CD4-positive, CD25-positive, alpha-beta regulatory T cell (primary cell): ENCODE data around the gene FASN. TPM values are rescaled to one million over a fixed set of nuclear protein-coding genes. Genes with fewer than 3 reads are reported as not detected.

Source experiments
- ATAC-seq, 2 donors: fragments of 150-1000 bp; cut with Tn5 transposase; one replicate each; pipeline ENCODE4 v1.10.0; 2021; ENCODE audit warnings: low read depth in 2 of 2, moderate number of reproducible peaks in 2 of 2, moderate library complexity in 1 of 2
- DNase-seq, 3 donors: peaks; one replicate each; pipeline versions ENCODE4 v3.0.0 to v3.0.0-alpha.2; 2012 to 2022; ENCODE audit warnings: mixed read lengths in 1 of 3
- H3K27ac ChIP-seq: one replicate; pipeline ENCODE4 v1.7.0; 2013; ENCODE audit warnings: mild to moderate bottlenecking, low read length; ENCODE audit not compliant: insufficient read depth, poor library complexity, severe bottlenecking
- H3K27me3 ChIP-seq: one replicate; pipeline ENCODE4 v1.7.0; 2013; ENCODE audit warnings: low read length; ENCODE audit not compliant: control insufficient read depth, insufficient read depth
- H3K36me3 ChIP-seq: one replicate; pipeline ENCODE4 v1.7.0; 2013; ENCODE audit warnings: mild to moderate bottlenecking, low read length, moderate library complexity; ENCODE audit not compliant: control insufficient read depth, insufficient read depth
- H3K4me1 ChIP-seq: 2 replicates; pipeline ENCODE4 v1.7.0; 2013; ENCODE audit warnings: mild to moderate bottlenecking, low read length; ENCODE audit not compliant: insufficient read depth, control insufficient read depth, poor library complexity, severe bottlenecking
- H3K4me3 ChIP-seq: one replicate; pipeline ENCODE4 v1.7.0; 2013; ENCODE audit warnings: low read depth, mild to moderate bottlenecking, low read length, moderate library complexity
- H3K9me3 ChIP-seq, 2 experiments: 1 replicate in 1 of 2; 2 replicates in 1 of 2; pipeline ENCODE4 v1.7.0; 2013; ENCODE audit warnings: low read length in 2 of 2, mild to moderate bottlenecking in 1 of 2, moderate library complexity in 1 of 2; ENCODE audit not compliant: control insufficient read depth in 2 of 2
- H3K27ac Mint-ChIP-seq, 3 donors: one replicate each; pipeline ENCODE4 v1.8.0; 2020 to 2022; ENCODE audit warnings: mild to moderate bottlenecking in 3 of 3, mixed read lengths in 3 of 3, moderate library complexity in 2 of 3
- H3K27me3 Mint-ChIP-seq: one replicate; pipeline ENCODE4 v1.8.0; 2022; ENCODE audit warnings: mild to moderate bottlenecking, mixed read lengths
- H3K36me3 Mint-ChIP-seq: one replicate; pipeline ENCODE4 v1.8.0; 2020; ENCODE audit warnings: mixed read lengths
- H3K4me1 Mint-ChIP-seq, 4 donors: one replicate each; pipeline ENCODE4 v1.8.0; 2020 to 2022; ENCODE audit warnings: mixed read lengths in 4 of 4, mild to moderate bottlenecking in 1 of 4
- H3K4me3 Mint-ChIP-seq, 4 donors: one replicate each; pipeline ENCODE4 v1.8.0; 2020 to 2022; ENCODE audit warnings: mild to moderate bottlenecking in 4 of 4, mixed read lengths in 4 of 4, moderate library complexity in 3 of 4
- H3K9me3 Mint-ChIP-seq, 7 donors: one replicate each; pipeline ENCODE4 v1.8.0; 2020 to 2022; ENCODE audit warnings: mixed read lengths in 7 of 7, mild to moderate bottlenecking in 3 of 7, moderate library complexity in 2 of 7
- polyA plus RNA-seq, 4 donors: library from polyadenylated mRNA; unstranded; fragments of 300-500 nt; fragmentation: Illumina TruSeq; gene quantifications; one replicate each; pipeline ENCODE4 v1.2.3, GENCODE V29; 2021
- total RNA-seq: library from RNA; stranded (reverse); gene quantifications from one replicate; pipeline ENCODE4 v1.2.3, GENCODE V29; 2022

FASN gene
- total and polyA plus RNA-seq, 5 donors from 2014 or later: 0.23 to 153 (median 0.79) TPM

DNA sequence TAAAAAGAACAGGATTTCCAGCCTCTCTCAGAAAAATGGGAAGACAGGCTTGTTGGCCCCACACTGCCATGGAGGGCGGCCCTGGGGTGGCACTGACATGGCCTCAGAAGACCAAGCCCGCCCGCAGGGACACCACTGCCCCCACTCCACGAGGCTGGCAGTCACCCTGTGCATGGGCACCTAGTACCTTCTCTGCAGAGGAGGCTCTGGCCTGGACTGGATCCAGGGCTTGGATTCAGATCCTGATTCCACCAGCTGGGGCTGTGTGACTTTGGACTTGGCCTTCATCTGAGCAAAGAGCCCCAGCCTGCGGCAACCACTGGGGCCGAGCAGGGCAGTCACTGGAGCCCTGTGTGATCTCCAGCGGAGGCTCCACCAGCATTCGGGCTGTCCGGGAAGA is 16.8 kb upstream of the FASN start:
- Histone ChIP-seq H3K4me3 (no peak overlapping the region), H3K36me3 (no peaks in the 10 kb centered on the region), H3K27me3 (no peaks in the 10 kb centered on the region), H3K9me3 (no peaks in the 10 kb centered on the region), H3K27ac (no peak overlapping the region), H3K4me1 (no peaks in the 10 kb centered on the region)
- Mint-ChIP-seq H3K36me3 (peaks cover 6% of the 10 kb centered on the region), H3K9me3 (no peaks in the 10 kb centered on the region), H3K4me1 (peaks cover 0 to 9% (median 3%) of the 10 kb centered on the region in 4 donors), H3K4me3 (peak overlapping the region in 1 of 4 donors; percentile 47), H3K27me3 (no peaks in the 10 kb centered on the region), H3K27ac (no peak overlapping the region)
- DNase-seq: no peak
- no peak for ATAC-seq

DNA sequence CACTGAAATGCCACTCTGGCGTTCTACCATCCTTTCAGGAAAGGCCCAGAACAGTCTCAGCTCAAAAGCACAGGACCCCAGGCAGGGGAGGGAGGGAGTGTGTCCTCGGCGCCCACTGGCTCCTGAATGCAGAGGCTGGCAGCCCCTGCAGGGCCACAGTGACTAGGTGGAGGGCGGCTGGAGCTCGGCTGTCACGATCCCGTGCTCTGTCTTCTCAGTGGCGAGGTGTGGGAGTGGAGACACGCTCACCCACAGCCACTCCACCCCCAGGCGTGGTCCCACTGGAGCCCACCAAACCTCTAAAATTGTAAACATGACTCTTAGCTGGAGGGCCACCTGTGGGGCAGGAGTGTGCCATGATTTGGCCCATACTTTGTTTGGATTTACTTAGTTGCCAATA is 16.4 kb upstream of the FASN start:
- H3K4me1 ChIP-seq: no peaks in the 10 kb centered on the region

DNA sequence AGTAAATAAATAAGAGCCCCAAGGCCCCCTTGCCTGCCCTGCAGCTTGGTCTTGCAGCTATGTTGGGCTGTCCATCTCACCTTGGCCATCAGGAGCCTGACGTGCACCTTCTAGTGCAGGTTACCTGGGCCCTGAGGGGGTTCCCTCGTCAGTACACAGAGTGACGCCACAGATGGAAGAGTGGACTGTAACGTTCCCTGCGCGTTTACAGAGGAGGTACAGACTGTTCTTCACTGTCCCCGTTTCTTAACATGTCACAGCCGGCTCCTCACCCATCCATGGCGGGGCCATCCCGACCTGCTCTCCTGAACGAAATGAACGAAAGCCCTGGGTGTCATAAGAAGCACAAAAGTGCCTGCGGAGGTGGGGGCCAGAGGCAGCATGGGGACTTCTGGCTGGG is 15.9 kb upstream of the FASN start:
- no peak for ATAC-seq
- H3K27me3 ChIP-seq: no peaks in the 10 kb centered on the region
- Mint-ChIP-seq H3K36me3 (peaks cover 6% of the 10 kb centered on the region), H3K9me3 (no peaks in the 10 kb centered on the region), H3K27me3 (no peaks in the 10 kb centered on the region), H3K27ac (no peak overlapping the region), H3K4me3 (no peak overlapping the region), H3K4me1 (peaks cover 0 to 4% (median 2%) of the 10 kb centered on the region in 4 donors)
- H3K9me3 ChIP-seq: no peaks in the 10 kb centered on the region
- DNase-seq: no peak
- H3K36me3 ChIP-seq: no peaks in the 10 kb centered on the region
- no peak overlapping the region for H3K27ac ChIP-seq
- no peak overlapping the region for H3K4me3 ChIP-seq
- H3K4me1 ChIP-seq: no peaks in the 10 kb centered on the region

More for the DNA sequence above, 16.4 kb upstream of the FASN start:
- Histone ChIP-seq H3K27me3 (no peaks in the 10 kb centered on the region), H3K36me3 (no peaks in the 10 kb centered on the region), H3K9me3 (no peaks in the 10 kb centered on the region), H3K27ac (no peak overlapping the region), H3K4me3 (no peak overlapping the region)
- no peak overlapping the region for H3K4me3 Mint-ChIP-seq
- H3K9me3 Mint-ChIP-seq: no peaks in the 10 kb centered on the region
- peaks cover 6% of the 10 kb centered on the region for H3K36me3 Mint-ChIP-seq
- no peak for ATAC-seq
- peaks cover 0 to 7% (median 3%) of the 10 kb centered on the region in 4 donors for H3K4me1 Mint-ChIP-seq
- H3K27me3 Mint-ChIP-seq: no peaks in the 10 kb centered on the region
- no peak overlapping the region for H3K27ac Mint-ChIP-seq
- no peak for DNase-seq

GRCh38 chr17:82113422-82113821 is 15.4 kb upstream of the FASN start:
- no peak for ATAC-seq
- peaks cover 0 to 9% (median 2%) of the 10 kb centered on the region in 4 donors for H3K4me1 Mint-ChIP-seq

GRCh38 chr17:82112914-82113311 is 14.9 kb upstream of the FASN start:
- no peak for ATAC-seq

More at GRCh38 chr17:82113422-82113821, 15.4 kb upstream of the FASN start:
- Histone ChIP-seq H3K4me1 (no peaks in the 10 kb centered on the region), H3K27ac (no peak overlapping the region), H3K36me3 (no peaks in the 10 kb centered on the region), H3K9me3 (no peaks in the 10 kb centered on the region), H3K27me3 (no peaks in the 10 kb centered on the region), H3K4me3 (no peak overlapping the region)
- Mint-ChIP-seq H3K36me3 (peaks cover 6% of the 10 kb centered on the region), H3K4me3 (no peak overlapping the region), H3K9me3 (no peaks in the 10 kb centered on the region), H3K27me3 (no peaks in the 10 kb centered on the region), H3K27ac (no peak overlapping the region)
- DNase-seq: no peak

DNA sequence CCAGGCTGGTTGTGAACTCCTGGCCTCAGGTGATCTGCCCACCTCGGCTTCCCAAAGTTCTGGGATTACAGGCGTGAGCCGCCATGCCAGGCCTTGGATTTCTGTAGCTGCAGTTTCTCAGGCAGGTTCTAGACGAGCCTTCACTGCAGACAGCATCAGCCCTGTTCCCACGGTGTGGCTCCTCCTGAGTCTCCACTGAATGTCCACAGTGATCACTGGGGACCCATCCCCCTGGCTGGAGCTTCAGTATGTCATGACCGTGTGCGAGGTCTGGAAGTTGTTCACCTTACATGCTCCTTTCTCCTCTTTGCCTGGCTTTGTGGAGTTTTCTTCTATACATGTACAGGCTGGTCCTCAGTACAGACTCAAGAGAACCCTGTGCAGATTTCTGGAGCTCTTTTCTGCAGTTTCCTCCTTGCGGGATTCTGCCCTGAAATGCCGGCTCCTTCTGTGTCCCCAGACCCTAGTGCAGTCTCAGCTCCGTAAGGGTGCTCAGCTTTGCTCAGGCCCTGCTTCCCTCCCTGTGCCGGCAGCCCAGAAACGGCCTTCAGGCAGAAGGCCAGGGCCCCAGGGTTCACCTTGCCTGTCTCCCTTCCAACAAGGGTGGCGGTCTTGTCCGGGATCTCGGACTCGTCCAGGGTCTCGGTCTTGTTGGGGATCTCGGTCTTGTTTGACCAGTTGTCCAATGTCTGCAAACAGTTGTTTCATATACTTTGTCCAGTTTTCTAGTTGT is 14.3 kb upstream of the FASN start:
- DNase-seq: no peak
- no peak for ATAC-seq
- Histone ChIP-seq H3K36me3 (no peaks in the 10 kb centered on the region), H3K27me3 (no peaks in the 10 kb centered on the region), H3K4me1 (peaks cover 4% of the 10 kb centered on the region), H3K9me3 (no peaks in the 10 kb centered on the region), H3K27ac (no peak overlapping the region), H3K4me3 (no peak overlapping the region)
- Mint-ChIP-seq H3K4me1 (peaks cover 0 to 15% (median 2%) of the 10 kb centered on the region in 4 donors), H3K27me3 (no peaks in the 10 kb centered on the region), H3K4me3 (no peak overlapping the region), H3K36me3 (no peaks in the 10 kb centered on the region), H3K27ac (no peak overlapping the region), H3K9me3 (no peaks in the 10 kb centered on the region)

More at GRCh38 chr17:82112914-82113311, 14.9 kb upstream of the FASN start:
- no peaks in the 10 kb centered on the region for H3K36me3 ChIP-seq
- H3K4me1 Mint-ChIP-seq: peaks cover 0 to 10% (median 2%) of the 10 kb centered on the region in 4 donors
- H3K27ac ChIP-seq: no peak overlapping the region
- H3K4me3 ChIP-seq: no peak overlapping the region
- H3K27me3 ChIP-seq: no peaks in the 10 kb centered on the region
- H3K36me3 Mint-ChIP-seq: peaks cover 3% of the 10 kb centered on the region
- no peaks in the 10 kb centered on the region for H3K9me3 Mint-ChIP-seq
- H3K4me3 Mint-ChIP-seq: no peak overlapping the region
- DNase-seq: no peak
- H3K9me3 ChIP-seq: no peaks in the 10 kb centered on the region
- H3K27ac Mint-ChIP-seq: no peak overlapping the region
- H3K27me3 Mint-ChIP-seq: no peaks in the 10 kb centered on the region
- H3K4me1 ChIP-seq: no peaks in the 10 kb centered on the region

- no peaks in the 10 kb centered on the region for H3K36me3 ChIP-seq
- H3K9me3 ChIP-seq: no peaks in the 10 kb centered on the region
- H3K4me1 ChIP-seq: peaks cover 24% of the 10 kb centered on the region
- peak overlapping the region in 1 of 3 donors; percentile 51 for H3K27ac Mint-ChIP-seq
- H3K27me3 Mint-ChIP-seq: no peaks in the 10 kb centered on the region
- H3K4me3 ChIP-seq: no peak overlapping the region
- no peaks in the 10 kb centered on the region for H3K36me3 Mint-ChIP-seq
- ATAC-seq (peak in 1 of 2 donors; percentile 27), DNase-seq (peak in 1 of 3 donors; percentile 60)
- H3K4me3 Mint-ChIP-seq: peak overlapping the region in 1 of 4 donors; percentile 58
- no peak overlapping the region for H3K27ac ChIP-seq
- no peaks in the 10 kb centered on the region for H3K9me3 Mint-ChIP-seq
- peaks cover 0 to 34% (median 6%) of the 10 kb centered on the region in 4 donors for H3K4me1 Mint-ChIP-seq
- no peaks in the 10 kb centered on the region for H3K27me3 ChIP-seq
Observed at GRCh38 chr17:82110298-82110697, 12.3 kb upstream of the FASN start.

DNA sequence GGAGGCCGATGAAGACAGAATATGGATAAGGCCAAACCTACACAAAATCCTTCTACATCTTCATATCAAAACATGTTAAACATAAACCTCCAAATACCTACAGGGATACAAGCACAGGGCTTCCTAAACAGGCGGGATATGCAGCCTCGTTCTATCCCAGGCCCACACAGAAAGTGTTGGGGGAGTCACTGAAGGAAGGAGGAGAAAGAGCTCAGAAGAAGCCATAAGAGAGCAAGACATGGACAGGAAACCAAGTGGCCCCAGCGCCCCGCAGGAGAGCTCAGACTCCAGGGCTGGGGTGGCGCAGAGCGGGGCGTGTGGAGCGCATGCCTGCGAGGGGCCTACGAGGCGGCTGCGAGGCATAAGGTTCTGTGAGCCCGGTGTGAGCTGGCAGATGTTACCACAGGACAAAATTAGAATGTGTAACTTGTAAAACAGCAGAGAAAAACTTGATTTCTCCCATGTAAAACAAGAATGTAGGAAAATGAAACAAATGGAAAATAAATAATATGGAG is 11.0 kb upstream of the FASN start:
- Mint-ChIP-seq H3K36me3 (no peaks in the 10 kb centered on the region), H3K9me3 (no peaks in the 10 kb centered on the region)
- ATAC-seq: no peak

More for the DNA sequence above, 11.0 kb upstream of the FASN start:
- H3K36me3 ChIP-seq: no peaks in the 10 kb centered on the region
- peaks cover 30% of the 10 kb centered on the region for H3K4me1 ChIP-seq
- no peaks in the 10 kb centered on the region for H3K9me3 ChIP-seq
- H3K4me1 Mint-ChIP-seq: peaks cover 0 to 40% (median 7%) of the 10 kb centered on the region in 4 donors
- peak overlapping the region in 3 of 4 donors; percentile 24 to 48 (median 24) for H3K4me3 Mint-ChIP-seq
- H3K27ac Mint-ChIP-seq: peak overlapping the region; percentile 71 to 98 (median 82)
- H3K27me3 Mint-ChIP-seq: no peaks in the 10 kb centered on the region
- no peak overlapping the region for H3K27ac ChIP-seq
- no peak for DNase-seq
- H3K27me3 ChIP-seq: no peaks in the 10 kb centered on the region
- no peak overlapping the region for H3K4me3 ChIP-seq
